HG03045 (cell line): Measurements from ENCODE around the gene JARID2.

Source experiments
- ATAC-seq: cut with Tn5 transposase; IDR thresholded peaks from one replicate; pipeline ENCODE4 v1.9.1; 2021; ENCODE audit warnings: mild to moderate bottlenecking, moderate library complexity; ENCODE audit not compliant: unreplicated experiment

The JARID2 gene

GRCh38 chr6:15368186-15368585 lies 122.3 kb downstream of the JARID2 start:
- no peak for ATAC-seq

GRCh38 chr6:15368873-15369272 lies 123.0 kb downstream of the JARID2 start:
- ATAC-seq: no peak

- ATAC-seq: no peak
Measured at GRCh38 chr6:15369838-15370237, 124.0 kb downstream of the JARID2 start.

GRCh38 chr6:15370733-15371671 lies 125.1 kb downstream of the JARID2 start:
- ATAC-seq: no peak

- ATAC-seq: no peak
Measured at GRCh38 chr6:15372932-15373331, 127.1 kb downstream of the JARID2 start.

GRCh38 chr6:15374119-15374518 lies 128.2 kb downstream of the JARID2 start:
- no peak for ATAC-seq

GRCh38 chr6:15375018-15375417 lies 129.1 kb downstream of the JARID2 start:
- ATAC-seq: no peak

- ATAC-seq: no peak
Measured at GRCh38 chr6:15375638-15376290, 129.9 kb downstream of the JARID2 start.

GRCh38 chr6:15376900-15377487 lies 131.1 kb downstream of the JARID2 start:
- no peak for ATAC-seq

- no peak for ATAC-seq
Measured at GRCh38 chr6:15378272-15378671, 132.4 kb downstream of the JARID2 start.

GRCh38 chr6:15378866-15379265 lies 133.0 kb downstream of the JARID2 start:
- no peak for ATAC-seq

GRCh38 chr6:15380351-15380750 lies 134.5 kb downstream of the JARID2 start:
- ATAC-seq: no peak

- ATAC-seq: no peak
Measured at GRCh38 chr6:15382089-15382488, 136.2 kb downstream of the JARID2 start.

- no peak for ATAC-seq
Measured at GRCh38 chr6:15382712-15383111, 136.8 kb downstream of the JARID2 start.

GRCh38 chr6:15384901-15385300 lies 139.0 kb downstream of the JARID2 start:
- ATAC-seq: peak; percentile 41

GRCh38 chr6:15385521-15385920 lies 139.7 kb downstream of the JARID2 start:
- ATAC-seq: no peak

GRCh38 chr6:15386110-15386755 lies 140.4 kb downstream of the JARID2 start:
- ATAC-seq: no peak

GRCh38 chr6:15386756-15387112 lies 140.9 kb downstream of the JARID2 start:
- ATAC-seq: no peak

- no peak for ATAC-seq
Measured at GRCh38 chr6:15387118-15387517, 141.2 kb downstream of the JARID2 start.

GRCh38 chr6:15389084-15389764 lies 143.4 kb downstream of the JARID2 start:
- ATAC-seq: no peak
